Measurements from ENCODE around the gene DIS3L2.

DIS3L2 gene

DNA sequence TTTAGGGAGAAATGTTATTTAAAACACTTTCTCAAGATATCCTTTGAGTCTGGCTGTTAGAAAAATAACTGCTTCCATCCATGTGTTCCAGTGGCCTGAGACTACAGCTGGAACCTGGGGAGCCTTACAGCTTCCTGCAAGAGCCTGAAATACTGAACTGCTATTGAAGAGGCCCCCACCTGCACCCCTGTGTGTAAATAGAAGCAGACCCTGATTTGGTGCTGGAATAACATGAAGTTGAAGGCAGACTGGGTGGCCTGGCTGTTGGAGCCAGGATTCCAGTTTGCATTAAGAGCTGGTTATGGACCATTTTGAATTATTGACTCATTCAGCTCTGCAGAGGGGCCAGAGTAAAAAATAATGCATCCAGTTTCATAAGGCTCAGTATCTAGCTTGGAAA, 61.9 kb downstream of the DIS3L2 start:
- no peak overlapping the region for H3K4me3 ChIP-seq (ENCODE audit: low read depth, low read length)
- TF ChIP-seq, protein P1, sequence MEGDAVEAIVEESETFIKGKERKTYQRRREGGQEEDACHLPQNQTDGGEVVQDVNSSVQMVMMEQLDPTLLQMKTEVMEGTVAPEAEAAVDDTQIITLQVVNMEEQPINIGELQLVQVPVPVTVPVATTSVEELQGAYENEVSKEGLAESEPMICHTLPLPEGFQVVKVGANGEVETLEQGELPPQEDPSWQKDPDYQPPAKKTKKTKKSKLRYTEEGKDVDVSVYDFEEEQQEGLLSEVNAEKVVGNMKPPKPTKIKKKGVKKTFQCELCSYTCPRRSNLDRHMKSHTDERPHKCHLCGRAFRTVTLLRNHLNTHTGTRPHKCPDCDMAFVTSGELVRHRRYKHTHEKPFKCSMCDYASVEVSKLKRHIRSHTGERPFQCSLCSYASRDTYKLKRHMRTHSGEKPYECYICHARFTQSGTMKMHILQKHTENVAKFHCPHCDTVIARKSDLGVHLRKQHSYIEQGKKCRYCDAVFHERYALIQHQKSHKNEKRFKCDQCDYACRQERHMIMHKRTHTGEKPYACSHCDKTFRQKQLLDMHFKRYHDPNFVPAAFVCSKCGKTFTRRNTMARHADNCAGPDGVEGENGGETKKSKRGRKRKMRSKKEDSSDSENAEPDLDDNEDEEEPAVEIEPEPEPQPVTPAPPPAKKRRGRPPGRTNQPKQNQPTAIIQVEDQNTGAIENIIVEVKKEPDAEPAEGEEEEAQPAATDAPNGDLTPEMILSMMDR (conservative IDR thresholded peaks at IDR 0.05; ENCODE audit: low read depth, low read length), result no peak

GRCh38 chr2:232024457-232024856, 62.9 kb downstream of the DIS3L2 start:
- TF ChIP-seq, protein P1 (conservative IDR thresholded peaks at IDR 0.05; ENCODE audit: low read depth, low read length), result no peak
- H3K4me3 ChIP-seq (ENCODE audit: low read depth, low read length), result no peak overlapping the region
- no peak for DNase-seq (ENCODE audit: low read depth)

More for the DNA sequence above, 61.9 kb downstream of the DIS3L2 start:
- DNase-seq (ENCODE audit: low read depth), result no peak

DNA sequence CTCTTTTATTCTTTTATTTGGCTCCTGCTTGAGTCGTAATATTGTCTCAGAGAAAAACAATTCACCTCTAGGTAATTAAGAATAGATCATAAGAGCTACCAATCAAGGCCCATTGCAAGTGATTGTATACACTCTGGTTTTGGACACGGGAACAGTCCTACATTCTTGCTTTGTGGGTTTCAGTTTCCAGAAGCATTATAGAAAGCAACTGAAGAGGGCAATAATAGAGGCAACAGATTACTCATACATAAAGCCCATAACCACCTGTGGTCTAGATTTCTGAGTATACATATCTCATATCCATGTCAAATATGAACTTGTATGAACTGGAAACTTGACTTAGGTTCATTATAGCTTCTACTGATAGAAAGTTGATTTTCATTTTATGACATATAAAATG, 65.4 kb downstream of the DIS3L2 start:
- TF ChIP-seq, protein P1 (conservative IDR thresholded peaks at IDR 0.05; ENCODE audit: low read depth, low read length), result no peak
- no peak for DNase-seq (ENCODE audit: low read depth)

GRCh38 chr2:232027530-232027929, 66.0 kb downstream of the DIS3L2 start:
- DNase-seq (ENCODE audit: low read depth), result no peak
- H3K4me3 ChIP-seq (ENCODE audit: low read depth, low read length), result no peak overlapping the region
- TF ChIP-seq, protein P1 (conservative IDR thresholded peaks at IDR 0.05; ENCODE audit: low read depth, low read length), result no peak

More for the DNA sequence above, 65.4 kb downstream of the DIS3L2 start:
- no peak overlapping the region for H3K4me3 ChIP-seq (ENCODE audit: low read depth, low read length)

DNA sequence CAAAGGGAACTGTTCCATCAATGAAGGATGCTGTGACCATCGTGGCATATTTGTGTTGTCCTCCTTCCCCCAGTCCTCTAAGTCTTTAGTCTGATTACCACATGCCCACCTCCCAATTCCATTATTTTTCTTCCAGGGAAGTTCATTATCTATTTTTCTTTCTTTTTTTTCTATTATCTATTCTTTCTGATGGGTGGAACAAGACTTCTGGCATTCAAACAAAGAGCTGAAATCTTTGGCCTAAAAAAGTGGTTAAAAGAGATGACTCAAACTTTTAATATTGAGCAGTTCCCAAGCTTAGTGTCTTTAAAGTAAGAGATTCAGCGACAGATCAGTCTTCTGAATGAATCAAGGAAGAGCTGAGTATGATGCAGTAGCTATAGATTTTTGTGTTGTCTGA, 66.6 kb downstream of the DIS3L2 start:
- no peak for DNase-seq (ENCODE audit: low read depth)
- no peak overlapping the region for H3K4me3 ChIP-seq (ENCODE audit: low read depth, low read length)
- TF ChIP-seq, protein P1 (conservative IDR thresholded peaks at IDR 0.05; ENCODE audit: low read depth, low read length), result no peak

- no peak overlapping the region for H3K4me3 ChIP-seq (ENCODE audit: low read depth, low read length)
- TF ChIP-seq, protein P1 (conservative IDR thresholded peaks at IDR 0.05; ENCODE audit: low read depth, low read length), result no peak
- peak; percentile 73 for DNase-seq (ENCODE audit: low read depth)
Measured at GRCh38 chr2:232028631-232029030, 67.1 kb downstream of the DIS3L2 start.

DNA sequence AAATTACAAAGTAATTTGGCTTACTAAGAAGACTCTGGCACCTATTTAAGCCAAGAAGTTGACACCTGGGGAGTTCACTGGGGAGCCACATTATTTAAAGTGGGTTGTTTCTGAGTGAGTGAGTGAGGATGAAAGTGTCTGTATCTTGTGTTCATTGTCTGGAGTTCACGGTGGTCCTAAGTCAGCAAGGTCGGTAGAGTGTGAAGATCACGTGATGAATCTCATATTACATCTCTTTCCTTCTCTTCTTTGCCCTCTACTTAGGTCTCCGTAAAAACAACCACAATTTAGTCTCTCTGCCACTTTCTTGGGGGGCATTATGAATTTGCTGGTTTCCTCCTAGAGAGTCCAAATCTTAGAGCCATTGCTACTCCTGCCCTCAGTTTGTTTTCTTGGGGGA, 67.8 kb downstream of the DIS3L2 start:
- H3K4me3 ChIP-seq (ENCODE audit: low read depth, low read length), result no peak overlapping the region
- TF ChIP-seq, protein P1 (conservative IDR thresholded peaks at IDR 0.05; ENCODE audit: low read depth, low read length), result no peak
- no peak for DNase-seq (ENCODE audit: low read depth)

All from choroid plexus epithelial cell (primary cell).